Hepatocyte (in vitro differentiated cells): ENCODE measurements around the gene SYCE3. TPM values are rescaled to one million over a fixed set of nuclear protein-coding genes. Genes with fewer than 3 reads are reported as not detected.

Experiments
- DNase-seq: peaks from one replicate; pipeline ENCODE4 v3.0.0-alpha.2; 2016; ENCODE audit warnings: low spot score
- H2AFZ ChIP-seq: fragments of 200-600 bp; sonication (generic); 2 replicates; pipeline ENCODE4 v1.6.0; 2016; ENCODE audit warnings: antibody characterized with exemption, mild to moderate bottlenecking
- H3K27ac ChIP-seq: fragments of 200-600 bp; sonication (generic); 2 replicates; pipeline ENCODE4 v1.5.1; 2016; ENCODE audit warnings: mild to moderate bottlenecking
- H3K27me3 ChIP-seq: fragments of 200-600 bp; sonication (generic); 2 replicates; pipeline ENCODE4 v1.6.1; 2016
- H3K36me3 ChIP-seq: fragments of 200-600 bp; sonication (generic); replicated peaks from 2 replicates; pipeline ENCODE4 v1.5.1; 2016; ENCODE audit warnings: low read depth; ENCODE audit not compliant: insufficient read depth
- H3K4me1 ChIP-seq: fragments of 200-600 bp; sonication (generic); 2 replicates; pipeline ENCODE4 v1.5.1; 2016; ENCODE audit warnings: mild to moderate bottlenecking, moderate library complexity; ENCODE audit not compliant: insufficient read depth
- H3K4me2 ChIP-seq: fragments of 200-600 bp; sonication (generic); 2 replicates; pipeline ENCODE4 v1.6.0; 2016
- H3K4me3 ChIP-seq: fragments of 200-600 bp; sonication (generic); 2 replicates; pipeline ENCODE4 v1.5.1; 2016; ENCODE audit warnings: mild to moderate bottlenecking
- H3K79me2 ChIP-seq: fragments of 200-600 bp; sonication (generic); 2 replicates; pipeline ENCODE4 v1.6.0; 2017; ENCODE audit warnings: mild to moderate bottlenecking
- H3K9me2 ChIP-seq: fragments of 200-600 bp; sonication (generic); replicated peaks from 2 replicates; pipeline ENCODE4 v1.6.0; 2017; ENCODE audit warnings: mild to moderate bottlenecking; ENCODE audit not compliant: insufficient read depth
- H3K9me3 ChIP-seq: fragments of 200-600 bp; sonication (generic); 2 replicates; pipeline ENCODE4 v1.5.1; 2016; ENCODE audit warnings: low read depth, mild to moderate bottlenecking
- H4K20me1 ChIP-seq: fragments of 200-600 bp; sonication (generic); 2 replicates; pipeline ENCODE4 v1.6.0; 2016; ENCODE audit warnings: mild to moderate bottlenecking; ENCODE audit not compliant: insufficient read depth, poor library complexity, severe bottlenecking
- CTCF ChIP-seq: fragments of 200-600 bp; sonication (generic); IDR thresholded peaks from 2 replicates; pipeline ENCODE4 v1.5.1; 2016; ENCODE audit warnings: antibody characterized with exemption, mild to moderate bottlenecking; ENCODE audit not compliant: poor library complexity
- EZH2 ChIP-seq: fragments of 200-600 bp; sonication (generic); IDR thresholded peaks from 2 replicates; pipeline ENCODE4 v1.6.1; 2016; ENCODE audit warnings: antibody characterized with exemption, mild to moderate bottlenecking, borderline replicate concordance
- EZH2phosphoT487 ChIP-seq: fragments of 200-600 bp; sonication (generic); IDR thresholded peaks from one replicate; pipeline ENCODE4 v1.6.1; 2018; ENCODE audit warnings: antibody characterized with exemption, mild to moderate bottlenecking, low read depth, moderate library complexity; ENCODE audit not compliant: unreplicated experiment, severe bottlenecking
- WGBS: methylation state at CpG from one replicate; pipeline ENCODE4 v1.1.6; 2016; ENCODE audit warnings: low lambda C conversion rate; ENCODE audit errors: missing lambda C conversion rate; 5-methylcytosine and 5-hydroxymethylcytosine counted together
- polyA plus RNA-seq: library from polyadenylated mRNA; unstranded; fragments of >200 nt; fragmentation: Nextera tagmentation; extraction: Ambion mirVana; gene quantifications from 2 replicates; pipeline ENCODE4 v1.2.1, GENCODE V29; 2016
- total RNA-seq: library from RNA; depleted of rRNA; stranded (reverse); fragments of >200 nt; gene quantifications from 2 replicates; pipeline ENCODE4 v1.2.3, GENCODE V29; 2014

Gene SYCE3
- total and polyA plus RNA-seq, 2 experiments from 2014 or later = 1.4 TPM; not detected in 1

GRCh38 chr22:50581950-50582492 is 19.3 kb upstream of the SYCE3 start:
- Histone ChIP-seq H3K79me2 (peaks cover 18% of the 10 kb centered on the region), H3K27me3 (no peaks in the 10 kb centered on the region), H3K4me3 (peak overlapping the region; percentile 23), H3K27ac (peak overlapping the region; percentile 93), H4K20me1 (no peaks in the 10 kb centered on the region), H3K36me3 (no peaks in the 10 kb centered on the region), H3K4me2 (peak overlapping the region; percentile 92), H2AFZ (peak overlapping the region; percentile 39), H3K9me3 (no peaks in the 10 kb centered on the region), H3K9me2 (no peaks in the 10 kb centered on the region), H3K4me1 (peaks cover 13% of the 10 kb centered on the region)
- DNase-seq = no peak
- TF ChIP-seq EZH2 (no peak), EZH2phosphoT487 (no peak), CTCF (no peak)
- 8% methylated on average over 27 of the region's 39 CpGs for WGBS

- H3K4me1 ChIP-seq = peaks cover 13% of the 10 kb centered on the region
- no peaks in the 10 kb centered on the region for H4K20me1 ChIP-seq
- peak overlapping the region; percentile 23 for H3K4me3 ChIP-seq
- no peaks in the 10 kb centered on the region for H3K27me3 ChIP-seq
- no peak for TF ChIP-seq CTCF
- no peak for TF ChIP-seq EZH2phosphoT487
- TF ChIP-seq EZH2 = no peak
- 96% methylated on average over 17 of the region's 22 CpGs for WGBS
- H2AFZ ChIP-seq = no peak overlapping the region
- H3K27ac ChIP-seq = peak overlapping the region; percentile 93
- peak overlapping the region; percentile 92 for H3K4me2 ChIP-seq
- H3K36me3 ChIP-seq = no peaks in the 10 kb centered on the region
- DNase-seq = no peak
- no peaks in the 10 kb centered on the region for H3K9me3 ChIP-seq
- H3K9me2 ChIP-seq = no peaks in the 10 kb centered on the region
- peaks cover 18% of the 10 kb centered on the region for H3K79me2 ChIP-seq
These were observed 18.6 kb upstream of the SYCE3 start for GRCh38 chr22:50581031-50581949.

GRCh38 chr22:50579752-50580151 is 17.0 kb upstream of the SYCE3 start:
- DNase-seq = no peak
- 98% methylated on average over 4 of the region's 4 CpGs for WGBS
- TF ChIP-seq EZH2phosphoT487 (no peak), EZH2 (no peak), CTCF (no peak)
- no peak overlapping the region for H2AFZ ChIP-seq
- H3K79me2 ChIP-seq = peaks cover 18% of the 10 kb centered on the region
- H3K27ac ChIP-seq = no peak overlapping the region
- H3K4me2 ChIP-seq = no peak overlapping the region
- H3K4me3 ChIP-seq = no peak overlapping the region
- no peaks in the 10 kb centered on the region for H3K36me3 ChIP-seq
- H4K20me1 ChIP-seq = peaks cover 3% of the 10 kb centered on the region
- no peaks in the 10 kb centered on the region for H3K9me3 ChIP-seq
- no peaks in the 10 kb centered on the region for H3K27me3 ChIP-seq
- peaks cover 13% of the 10 kb centered on the region for H3K4me1 ChIP-seq
- H3K9me2 ChIP-seq = no peaks in the 10 kb centered on the region
